Mesendoderm (in vitro differentiated cells): Measurements from ENCODE around the gene COL20A1.

Experiments
- DNase-seq: peaks from one replicate; pipeline ENCODE4 v3.0.0; 2013
- H2AK5ac ChIP-seq: 2 replicates; pipeline ENCODE4 v1.6.1; 2013; ENCODE audit warnings: low read length, inconsistent platforms
- H2BK120ac ChIP-seq: 2 replicates; pipeline ENCODE4 v1.6.1; 2013; ENCODE audit warnings: low read depth, mild to moderate bottlenecking, low read length, moderate library complexity, mixed read lengths
- H2BK15ac ChIP-seq: replicated peaks from 2 replicates; pipeline ENCODE4 v1.6.1; 2013; ENCODE audit warnings: low read depth, mild to moderate bottlenecking, moderate library complexity
- H2BK5ac ChIP-seq: 2 replicates; pipeline ENCODE4 v1.6.1; 2013; ENCODE audit warnings: low read length, inconsistent platforms
- H3K18ac ChIP-seq: 2 replicates; pipeline ENCODE4 v1.6.1; 2013; ENCODE audit warnings: mild to moderate bottlenecking, low read length, mixed read lengths
- H3K23ac ChIP-seq: one replicate; pipeline ENCODE4 v1.6.1; 2013; ENCODE audit warnings: low read length
- H3K27ac ChIP-seq: 2 replicates; pipeline ENCODE4 v1.5.1; 2013; ENCODE audit warnings: low read depth, mild to moderate bottlenecking, inconsistent platforms, low read length, moderate library complexity
- H3K27me3 ChIP-seq: 2 replicates; pipeline ENCODE4 v1.6.1; 2013; ENCODE audit warnings: low read length, control low read depth, mild to moderate bottlenecking, inconsistent platforms; ENCODE audit not compliant: insufficient read depth, poor library complexity
- H3K36me3 ChIP-seq: 2 replicates; pipeline ENCODE4 v1.6.1; 2013; ENCODE audit warnings: low read length, inconsistent platforms; ENCODE audit not compliant: control insufficient read depth, insufficient read depth
- H3K4ac ChIP-seq: one replicate; pipeline ENCODE4 v1.6.1; 2013; ENCODE audit warnings: low read depth, mild to moderate bottlenecking, low read length, moderate library complexity
- H3K4me1 ChIP-seq: 2 replicates; pipeline ENCODE4 v1.6.1; 2013; ENCODE audit warnings: low read depth, low read length, inconsistent platforms; ENCODE audit not compliant: control insufficient read depth
- H3K4me2 ChIP-seq: 2 replicates; pipeline ENCODE4 v1.6.1; 2013; ENCODE audit warnings: low read length
- H3K4me3 ChIP-seq: 2 replicates; pipeline ENCODE4 v1.5.1; 2013; ENCODE audit warnings: mild to moderate bottlenecking, low read length
- H3K56ac ChIP-seq: one replicate; pipeline ENCODE4 v1.6.1; 2013; ENCODE audit warnings: low read length
- H3K79me1 ChIP-seq: 2 replicates; pipeline ENCODE4 v1.6.1; 2013; ENCODE audit warnings: low read length, inconsistent platforms
- H3K79me2 ChIP-seq: 2 replicates; pipeline ENCODE4 v1.6.1; 2013; ENCODE audit warnings: mild to moderate bottlenecking, low read length; ENCODE audit not compliant: control insufficient read depth, insufficient read depth
- H3K9ac ChIP-seq: 2 replicates; pipeline ENCODE4 v1.6.1; 2013; ENCODE audit warnings: low read length, inconsistent platforms
- H4K5ac ChIP-seq: one replicate; pipeline ENCODE4 v1.6.1; 2013; ENCODE audit warnings: low read length
- H4K8ac ChIP-seq: one replicate; pipeline ENCODE4 v1.6.1; 2013; ENCODE audit warnings: low read depth, mild to moderate bottlenecking, control low read depth, low read length, moderate library complexity
- WGBS: extraction: QIAGEN DNeasy Blood & Tissue Kit; methylation state at CpG from one replicate; pipeline ENCODE4 v1.1.7; 2013; ENCODE audit warnings: low lambda C conversion rate, missing lambda C conversion rate; ENCODE audit not compliant: insufficient coverage; ENCODE audit errors: extremely low coverage; 5-methylcytosine and 5-hydroxymethylcytosine counted together

COL20A1 gene

GRCh38 chr20:63321148-63321831, 28.3 kb downstream of the COL20A1 start:
- Histone ChIP-seq H2BK5ac (no peak overlapping the region), H3K56ac (no peak overlapping the region), H3K36me3 (no peaks in the 10 kb centered on the region), H3K4me1 (no peaks in the 10 kb centered on the region), H2AK5ac (no peak overlapping the region), H3K4me3 (no peak overlapping the region), H3K18ac (no peak overlapping the region), H3K27me3 (no peaks in the 10 kb centered on the region), H3K23ac (no peak overlapping the region), H2BK120ac (no peak overlapping the region), H3K79me1 (no peaks in the 10 kb centered on the region), H3K27ac (no peak overlapping the region), H4K8ac (no peak overlapping the region), H2BK15ac (no peak overlapping the region), H4K5ac (no peak overlapping the region), H3K4me2 (no peak overlapping the region), H3K9ac (no peak overlapping the region), H3K4ac (no peak overlapping the region), H3K79me2 (no peaks in the 10 kb centered on the region)
- DNase-seq: no peak
- WGBS: no CpG with 5 or more reads among the region's 20 CpGs

GRCh38 chr20:63322146-63322932, 29.4 kb downstream of the COL20A1 start:
- H3K56ac ChIP-seq: no peak overlapping the region
- no peaks in the 10 kb centered on the region for H3K4me1 ChIP-seq
- H3K4me3 ChIP-seq: no peak overlapping the region
- H3K79me1 ChIP-seq: no peaks in the 10 kb centered on the region
- H2BK120ac ChIP-seq: no peak overlapping the region
- H3K27me3 ChIP-seq: no peaks in the 10 kb centered on the region
- no peak overlapping the region for H3K23ac ChIP-seq
- H3K18ac ChIP-seq: no peak overlapping the region
- WGBS: no CpG with 5 or more reads among the region's 34 CpGs
- no peak overlapping the region for H3K4me2 ChIP-seq
- no peaks in the 10 kb centered on the region for H3K79me2 ChIP-seq
- no peak overlapping the region for H3K4ac ChIP-seq
- no peak overlapping the region for H3K27ac ChIP-seq
- DNase-seq: no peak
- H3K9ac ChIP-seq: no peak overlapping the region
- H2BK15ac ChIP-seq: no peak overlapping the region
- no peak overlapping the region for H2AK5ac ChIP-seq
- no peak overlapping the region for H4K5ac ChIP-seq
- no peak overlapping the region for H4K8ac ChIP-seq
- H3K36me3 ChIP-seq: no peaks in the 10 kb centered on the region
- no peak overlapping the region for H2BK5ac ChIP-seq

GRCh38 chr20:63322933-63323273, 29.9 kb downstream of the COL20A1 start:
- H2AK5ac ChIP-seq: no peak overlapping the region
- no peaks in the 10 kb centered on the region for H3K79me2 ChIP-seq
- H3K36me3 ChIP-seq: no peaks in the 10 kb centered on the region
- no peak overlapping the region for H4K8ac ChIP-seq
- H3K27ac ChIP-seq: no peak overlapping the region
- H3K79me1 ChIP-seq: no peaks in the 10 kb centered on the region
- H2BK5ac ChIP-seq: no peak overlapping the region
- no peak overlapping the region for H3K18ac ChIP-seq
- H3K56ac ChIP-seq: no peak overlapping the region
- H3K4me3 ChIP-seq: no peak overlapping the region
- H3K4me2 ChIP-seq: no peak overlapping the region
- no peak for DNase-seq
- no peak overlapping the region for H2BK15ac ChIP-seq
- no peak overlapping the region for H3K23ac ChIP-seq
- no peaks in the 10 kb centered on the region for H3K27me3 ChIP-seq
- no peak overlapping the region for H3K4ac ChIP-seq
- H3K9ac ChIP-seq: no peak overlapping the region
- WGBS: no CpG with 5 or more reads among the region's 15 CpGs
- no peak overlapping the region for H4K5ac ChIP-seq
- no peak overlapping the region for H2BK120ac ChIP-seq
- H3K4me1 ChIP-seq: no peaks in the 10 kb centered on the region

- H3K18ac ChIP-seq: no peak overlapping the region
- no peak overlapping the region for H3K56ac ChIP-seq
- WGBS: no CpG with 5 or more reads among the region's 18 CpGs
- no peaks in the 10 kb centered on the region for H3K79me1 ChIP-seq
- DNase-seq: no peak
- H3K79me2 ChIP-seq: no peaks in the 10 kb centered on the region
- no peaks in the 10 kb centered on the region for H3K4me1 ChIP-seq
- H3K9ac ChIP-seq: no peak overlapping the region
- no peaks in the 10 kb centered on the region for H3K36me3 ChIP-seq
- H3K27ac ChIP-seq: no peak overlapping the region
- no peak overlapping the region for H3K23ac ChIP-seq
- H4K5ac ChIP-seq: no peak overlapping the region
- H3K4me3 ChIP-seq: no peak overlapping the region
- no peak overlapping the region for H2BK120ac ChIP-seq
- H2BK15ac ChIP-seq: no peak overlapping the region
- no peak overlapping the region for H2AK5ac ChIP-seq
- no peak overlapping the region for H3K4me2 ChIP-seq
- no peaks in the 10 kb centered on the region for H3K27me3 ChIP-seq
- no peak overlapping the region for H4K8ac ChIP-seq
- no peak overlapping the region for H2BK5ac ChIP-seq
- no peak overlapping the region for H3K4ac ChIP-seq
These were observed 30.5 kb downstream of the COL20A1 start for GRCh38 chr20:63323357-63323981.

- H3K4ac ChIP-seq: no peak overlapping the region
- H3K23ac ChIP-seq: no peak overlapping the region
- H3K79me1 ChIP-seq: no peaks in the 10 kb centered on the region
- H3K27ac ChIP-seq: no peak overlapping the region
- no peak overlapping the region for H4K5ac ChIP-seq
- H2AK5ac ChIP-seq: no peak overlapping the region
- no peak overlapping the region for H3K4me3 ChIP-seq
- no peak overlapping the region for H3K18ac ChIP-seq
- no peaks in the 10 kb centered on the region for H3K27me3 ChIP-seq
- H3K4me1 ChIP-seq: no peaks in the 10 kb centered on the region
- no peak overlapping the region for H2BK5ac ChIP-seq
- DNase-seq: no peak
- H3K4me2 ChIP-seq: no peak overlapping the region
- no peak overlapping the region for H2BK120ac ChIP-seq
- H3K56ac ChIP-seq: no peak overlapping the region
- WGBS: no CpG with 5 or more reads among the region's 10 CpGs
- no peaks in the 10 kb centered on the region for H3K79me2 ChIP-seq
- no peak overlapping the region for H2BK15ac ChIP-seq
- no peaks in the 10 kb centered on the region for H3K36me3 ChIP-seq
- H4K8ac ChIP-seq: no peak overlapping the region
- no peak overlapping the region for H3K9ac ChIP-seq
These were observed 32.1 kb downstream of the COL20A1 start for GRCh38 chr20:63325021-63325471.
